ENCODE data around the gene TEX261. TPM values are rescaled to one million over a fixed set of nuclear protein-coding genes. Genes with fewer than 3 reads are reported as not detected.
A peak's percentile ranks its signal among the peaks of the same experiment; 100 is the strongest.

The TEX261 gene
- total and polyA plus RNA-seq, 2 of the 8 experiments (the other 6 are each of a cell fraction or from before 2014, with no cell fraction given): 25.2 to 30.1 TPM

DNA sequence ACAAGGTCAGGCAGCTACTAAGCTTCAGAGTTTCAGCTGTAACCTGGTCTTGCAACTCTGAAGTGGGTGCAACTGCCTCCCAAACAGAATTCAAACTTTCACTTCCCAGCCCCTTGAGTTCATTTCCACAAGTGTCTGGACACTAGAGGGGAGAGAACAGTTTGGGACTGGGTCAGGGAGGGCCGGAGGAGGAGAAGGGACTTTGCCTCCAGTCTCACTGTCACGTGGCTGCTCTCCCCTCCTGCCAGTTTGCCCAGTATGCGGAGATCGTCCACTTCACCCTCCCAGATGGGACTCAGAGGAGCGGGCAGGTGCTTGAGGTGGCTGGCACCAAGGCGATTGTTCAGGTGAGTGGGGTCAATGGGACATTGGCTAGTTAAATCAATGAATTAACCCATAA lies 36.9 kb downstream of the TEX261 start:
- Histone ChIP-seq H4K91ac (replicated peaks; ENCODE audit: insufficient read length, low read length) (no peak overlapping the region), H3K9me3 (ENCODE audit: insufficient read depth in 2 of 2, low read depth in 1 of 2, low read length in 1 of 2) (no peaks in the 10 kb centered on the region), H2BK12ac (ENCODE audit: low read depth, low read length) (no peak overlapping the region), H3K36me3 (ENCODE audit: control insufficient read depth in 2 of 4, insufficient read depth in 4 of 4, low read length in 3 of 4) (no peaks in the 10 kb centered on the region), H2BK120ac (replicated peaks; ENCODE audit: low read depth, low read length) (no peak overlapping the region), H3K18ac (ENCODE audit: extremely low read depth, low read length) (no peak overlapping the region), H2BK5ac (ENCODE audit: low read depth, low read length) (no peak overlapping the region), H4K8ac (ENCODE audit: extremely low read depth, insufficient read depth, low read length) (no peak overlapping the region; the same call in 1 of the 2 replicates), H3K27ac (ENCODE audit: low read depth, low read length) (no peak overlapping the region), H3K9ac (replicated peaks in 1 of 4; ENCODE audit: extremely low read depth in 1 of 4, low read depth in 3 of 4, low read length in 3 of 4) (no peak overlapping the region), H3K4me2 (ENCODE audit: insufficient read depth in 1 of 2, low read depth in 2 of 2, low read length in 2 of 2) (no peak overlapping the region), H3K23me2 (ENCODE audit: low read depth, low read length) (no peaks in the 10 kb centered on the region), H3K14ac (ENCODE audit: insufficient read length) (no peak overlapping the region), H3K4me1 (replicated peaks in 1 of 4; ENCODE audit: control insufficient read depth in 3 of 4, insufficient read depth in 4 of 4, low read length in 3 of 4) (no peaks in the 10 kb centered on the region; a peak in 1 of 7 replicates), H2BK15ac (ENCODE audit: low read length) (no peak overlapping the region), H4K20me1 (replicated peaks in 1 of 2; ENCODE audit: control insufficient read depth in 1 of 2, insufficient read depth in 2 of 2, low read length in 2 of 2) (no peaks in the 10 kb centered on the region), H2BK20ac (ENCODE audit: low read length) (no peak overlapping the region), H3K79me2 (ENCODE audit: control insufficient read depth in 1 of 2, insufficient read depth in 2 of 2, low read length in 2 of 2) (no peaks in the 10 kb centered on the region), H2AFZ (ENCODE audit: low read length) (no peak overlapping the region), H3K4me3 (ENCODE audit: extremely low read depth in 1 of 4, insufficient read depth in 2 of 4, low read depth in 3 of 4, low read length in 4 of 4) (no peak overlapping the region), H3K56ac (replicated peaks; ENCODE audit: insufficient read length, low read depth, low read length) (no peak overlapping the region), H3K23ac (ENCODE audit: insufficient read length) (no peak overlapping the region), H3K4ac (replicated peaks; ENCODE audit: insufficient read length, low read depth, low read length) (no peak overlapping the region), H2AK5ac (ENCODE audit: low read depth, low read length) (no peak overlapping the region), H3K79me1 (ENCODE audit: low read depth, low read length) (no peaks in the 10 kb centered on the region), H4K5ac (ENCODE audit: insufficient read length, low read depth, low read length) (no peak overlapping the region), H3K27me3 (replicated peaks in 1 of 4; ENCODE audit: control insufficient read depth in 3 of 4, extremely low read depth in 1 of 4, insufficient read depth in 3 of 4, low read length in 3 of 4) (peaks cover 0 to 10% (median 4%) of the 10 kb centered on the region in 4 experiments; a peak in 3 of 7 replicates)
- FAIRE-seq (no peak), DNase-seq (ENCODE audit: low read depth in 1 of 2, low spot score in 2 of 2) (peak in 1 of 2 experiments; percentile 37)
- ChIA-PET CTCF (ENCODE audit: partially characterized antibody) (interaction anchor here (1.0 to 4.8 kb wide), 6 partner anchors 8 to 95 kb away, joined by 3 to 36 read pairs (median 4); no protein-coding TSS in a partner anchor), POLR2A (ENCODE audit: partially characterized antibody) (no interaction called here)
- WGBS, 2 experiments (ENCODE audit: extremely low coverage in 1 of 2, insufficient coverage in 1 of 2, insufficient read length in 1 of 2, insufficient replicate concordance in 2 of 2, low coverage in 1 of 2, low lambda C conversion rate in 2 of 2, missing lambda C conversion rate in 1 of 2): 76% methylated on average over 6 of the region's 6 CpGs; no CpG with 5 or more reads in 1 of the 2 experiments
- no peak for TF ChIP-seq RFX5 (IDR thresholded peaks at IDR 0.05; ENCODE audit: borderline replicate concordance, low read depth, low read length)
- TF ChIP-seq PHF8 (conservative IDR thresholded peaks at IDR 0.05; ENCODE audit: low read depth, low read length): no peak
- no peak for TF ChIP-seq TCF12 (IDR thresholded peaks at IDR 0.05; ENCODE audit: low read depth, low read length)
- no peak for TF ChIP-seq CTCF (IDR thresholded peaks at IDR 0.05; ENCODE audit: control extremely low read depth in 1 of 3, insufficient read depth in 1 of 3, low read depth in 1 of 3, low read length in 3 of 3)
- TF ChIP-seq POLR2AphosphoS5 (IDR thresholded peaks at IDR 0.05; ENCODE audit: low read depth, low read length): no peak
- no peak for TF ChIP-seq EZH2 (IDR thresholded peaks at IDR 0.05; ENCODE audit: low read depth, low read length, severe bottlenecking)
- TF ChIP-seq NANOG (IDR thresholded peaks at IDR 0.05; ENCODE audit: insufficient read depth, low read depth, low read length, poor library complexity, severe bottlenecking): no peak
- TF ChIP-seq SUZ12 (IDR thresholded peaks at IDR 0.05; ENCODE audit: low read length): no peak
- TF ChIP-seq KDM1A (IDR thresholded peaks at IDR 0.05; ENCODE audit: borderline replicate concordance, low read length): no peak
- no peak for TF ChIP-seq KDM4A (IDR thresholded peaks at IDR 0.05; ENCODE audit: low read depth, low read length, severe bottlenecking)

All from H1 (cell line).